ENCODE data around the gene PSPC1. TPM values are rescaled to one million over a fixed set of nuclear protein-coding genes. Genes with fewer than 3 reads are reported as not detected.
A peak's percentile ranks its signal among the peaks of the same experiment; 100 is the strongest.
"Not testable (repeated sequence)": the region's sequence is repeated elsewhere in the genome, so short reads cannot be mapped to it uniquely, and the experiment has no call there.

PSPC1 gene
- total RNA-seq, 1 experiment from 2014 or later, result 60.7 TPM

GRCh38 chr13:19781526-19781925 lies 1.2 kb downstream of the PSPC1 start:
- no peak for DNase-seq
- BruUV-seq (replicated peaks), result no TSS peak
- Mint-ChIP-seq H3K36me3 (ENCODE audit: insufficient read depth, unreplicated experiment) (peaks cover 19% of the 10 kb centered on the region), H3K9me3 (ENCODE audit: low read depth, unreplicated experiment) (no peaks in the 10 kb centered on the region), H3K4me1 (ENCODE audit: low read depth, unreplicated experiment) (no peaks in the 10 kb centered on the region), H3K4me3 (ENCODE audit: low read depth, unreplicated experiment) (peak overlapping the region; percentile 79), H3K27me3 (ENCODE audit: unreplicated experiment) (no peaks in the 10 kb centered on the region), H3K27ac (ENCODE audit: unreplicated experiment) (no peak overlapping the region)
- CTCF ChIA-PET, result no interaction called here
- intact Hi-C loops (cut with micrococcal nuclease; ENCODE audit: unreplicated experiment), result loop anchor here (5.0 kb wide), 1 partner anchor 81 kb away; the partner anchor contains the start of gene ZMYM5
- TF ChIP-seq CTCF (IDR thresholded peaks at IDR 0.05; ENCODE audit: unreplicated experiment), result no peak

GRCh38 chr13:19780753-19781418 lies 1.9 kb downstream of the PSPC1 start:
- H3K27ac Mint-ChIP-seq (ENCODE audit: unreplicated experiment); H3K4me1 Mint-ChIP-seq (ENCODE audit: low read depth, unreplicated experiment); H3K9me3 Mint-ChIP-seq (ENCODE audit: low read depth, unreplicated experiment); H3K27me3 Mint-ChIP-seq (ENCODE audit: unreplicated experiment); CTCF ChIA-PET; BruUV-seq (replicated peaks): not testable (repeated sequence)
- Mint-ChIP-seq H3K4me3 (ENCODE audit: low read depth, unreplicated experiment) (peak overlapping the region; percentile 79), H3K36me3 (ENCODE audit: insufficient read depth, unreplicated experiment) (peaks cover 19% of the 10 kb centered on the region)
- intact Hi-C loops (cut with micrococcal nuclease; ENCODE audit: unreplicated experiment), result loop anchor here (5.0 kb wide), 1 partner anchor 81 kb away; the partner anchor contains the start of gene ZMYM5
- peak; percentile 8 for DNase-seq

GRCh38 chr13:19772306-19772705 lies 10.4 kb downstream of the PSPC1 start:
- Mint-ChIP-seq H3K36me3 (ENCODE audit: insufficient read depth, unreplicated experiment) (peaks cover 18% of the 10 kb centered on the region), H3K27me3 (ENCODE audit: unreplicated experiment) (no peaks in the 10 kb centered on the region), H3K4me3 (ENCODE audit: low read depth, unreplicated experiment) (no peak overlapping the region), H3K9me3 (ENCODE audit: low read depth, unreplicated experiment) (no peaks in the 10 kb centered on the region), H3K27ac (ENCODE audit: unreplicated experiment) (no peak overlapping the region), H3K4me1 (ENCODE audit: low read depth, unreplicated experiment) (no peaks in the 10 kb centered on the region)
- no peak for DNase-seq
- no TSS peak for BruUV-seq (replicated peaks)
- CTCF ChIA-PET, result no interaction called here
- no peak for TF ChIP-seq CTCF (IDR thresholded peaks at IDR 0.05; ENCODE audit: unreplicated experiment)
- intact Hi-C loops (cut with micrococcal nuclease; ENCODE audit: unreplicated experiment), result no loop called here

GRCh38 chr13:19769854-19770253 lies 12.9 kb downstream of the PSPC1 start:
- DNase-seq, result no peak
- Mint-ChIP-seq H3K36me3 (ENCODE audit: insufficient read depth, unreplicated experiment) (peaks cover 18% of the 10 kb centered on the region), H3K4me3 (ENCODE audit: low read depth, unreplicated experiment) (no peak overlapping the region), H3K27ac (ENCODE audit: unreplicated experiment) (no peak overlapping the region), H3K9me3 (ENCODE audit: low read depth, unreplicated experiment) (no peaks in the 10 kb centered on the region), H3K27me3 (ENCODE audit: unreplicated experiment) (no peaks in the 10 kb centered on the region), H3K4me1 (ENCODE audit: low read depth, unreplicated experiment) (no peaks in the 10 kb centered on the region)
- CTCF ChIA-PET, result no interaction called here
- no peak for TF ChIP-seq CTCF (IDR thresholded peaks at IDR 0.05; ENCODE audit: unreplicated experiment)
- intact Hi-C loops (cut with micrococcal nuclease; ENCODE audit: unreplicated experiment), result no loop called here
- BruUV-seq (replicated peaks), result no TSS peak

- Mint-ChIP-seq H3K4me3 (ENCODE audit: low read depth, unreplicated experiment) (no peak overlapping the region), H3K27ac (ENCODE audit: unreplicated experiment) (no peak overlapping the region), H3K27me3 (ENCODE audit: unreplicated experiment) (no peaks in the 10 kb centered on the region), H3K36me3 (ENCODE audit: insufficient read depth, unreplicated experiment) (peaks cover 16% of the 10 kb centered on the region), H3K4me1 (ENCODE audit: low read depth, unreplicated experiment) (no peaks in the 10 kb centered on the region), H3K9me3 (ENCODE audit: low read depth, unreplicated experiment) (no peaks in the 10 kb centered on the region)
- no TSS peak for BruUV-seq (replicated peaks)
- no peak for TF ChIP-seq CTCF (IDR thresholded peaks at IDR 0.05; ENCODE audit: unreplicated experiment)
- no peak for DNase-seq
- intact Hi-C loops (cut with micrococcal nuclease; ENCODE audit: unreplicated experiment), result no loop called here
- CTCF ChIA-PET, result no interaction called here
Measured at GRCh38 chr13:19767966-19768365, 14.8 kb downstream of the PSPC1 start.
